Measurements from ENCODE around the gene CCP110.

CCP110 gene

GRCh38 chr16:19485611-19486010 is 38.1 kb upstream of the CCP110 start:
- Histone ChIP-seq H3K9me3 (ENCODE audit: insufficient read depth, low read length) (no peaks in the 10 kb centered on the region), H3K36me3 (replicated peaks; ENCODE audit: low read depth, low read length) (peaks cover 3% of the 10 kb centered on the region), H3K4me1 (ENCODE audit: low read length) (no peaks in the 10 kb centered on the region), H4K20me1 (ENCODE audit: insufficient read depth, low read length) (no peaks in the 10 kb centered on the region), H3K79me2 (ENCODE audit: low read length) (no peaks in the 10 kb centered on the region), H3K27me3 (ENCODE audit: low read depth, low read length) (no peaks in the 10 kb centered on the region), H3K27ac (ENCODE audit: low read length) (no peak overlapping the region), H3K4me3 (ENCODE audit: low read length) (no peak overlapping the region), H3K9ac (ENCODE audit: low read length) (no peak overlapping the region), H3K4me2 (ENCODE audit: low read length) (no peak overlapping the region), H2AFZ (ENCODE audit: low read depth, low read length) (no peak overlapping the region)
- no peak for TF ChIP-seq EZH2phosphoT487 (IDR thresholded peaks at IDR 0.05; ENCODE audit: low read depth)
- TF ChIP-seq CTCF (IDR thresholded peaks at IDR 0.05; ENCODE audit: low read depth, low read length): no peak

GRCh38 chr16:19486051-19486450 is 37.7 kb upstream of the CCP110 start:
- H3K9ac ChIP-seq (ENCODE audit: low read length): no peak overlapping the region
- H3K36me3 ChIP-seq (replicated peaks; ENCODE audit: low read depth, low read length): peaks cover 3% of the 10 kb centered on the region
- no peaks in the 10 kb centered on the region for H3K4me1 ChIP-seq (ENCODE audit: low read length)
- TF ChIP-seq CTCF (IDR thresholded peaks at IDR 0.05; ENCODE audit: low read depth, low read length): no peak
- no peak for TF ChIP-seq EZH2phosphoT487 (IDR thresholded peaks at IDR 0.05; ENCODE audit: low read depth)
- no peaks in the 10 kb centered on the region for H3K9me3 ChIP-seq (ENCODE audit: insufficient read depth, low read length)
- H3K79me2 ChIP-seq (ENCODE audit: low read length): no peaks in the 10 kb centered on the region
- H3K4me3 ChIP-seq (ENCODE audit: low read length): no peak overlapping the region
- H3K27me3 ChIP-seq (ENCODE audit: low read depth, low read length): no peaks in the 10 kb centered on the region
- no peak overlapping the region for H2AFZ ChIP-seq (ENCODE audit: low read depth, low read length)
- no peaks in the 10 kb centered on the region for H4K20me1 ChIP-seq (ENCODE audit: insufficient read depth, low read length)
- no peak overlapping the region for H3K4me2 ChIP-seq (ENCODE audit: low read length)
- H3K27ac ChIP-seq (ENCODE audit: low read length): no peak overlapping the region

- H3K9me3 ChIP-seq (ENCODE audit: insufficient read depth, low read length): no peaks in the 10 kb centered on the region
- H3K36me3 ChIP-seq (replicated peaks; ENCODE audit: low read depth, low read length): no peaks in the 10 kb centered on the region
- H3K4me2 ChIP-seq (ENCODE audit: low read length): no peak overlapping the region
- no peak overlapping the region for H2AFZ ChIP-seq (ENCODE audit: low read depth, low read length)
- no peak overlapping the region for H3K27ac ChIP-seq (ENCODE audit: low read length)
- H3K9ac ChIP-seq (ENCODE audit: low read length): no peak overlapping the region
- H3K27me3 ChIP-seq (ENCODE audit: low read depth, low read length): no peaks in the 10 kb centered on the region
- no peak overlapping the region for H3K4me3 ChIP-seq (ENCODE audit: low read length)
- no peak for TF ChIP-seq EZH2phosphoT487 (IDR thresholded peaks at IDR 0.05; ENCODE audit: low read depth)
- peak; percentile 30; the same call in 1 of the 2 replicates for TF ChIP-seq CTCF (IDR thresholded peaks at IDR 0.05; ENCODE audit: low read depth, low read length)
- H4K20me1 ChIP-seq (ENCODE audit: insufficient read depth, low read length): no peaks in the 10 kb centered on the region
- no peaks in the 10 kb centered on the region for H3K79me2 ChIP-seq (ENCODE audit: low read length)
- H3K4me1 ChIP-seq (ENCODE audit: low read length): no peaks in the 10 kb centered on the region
Measured at GRCh38 chr16:19486750-19487325, 36.9 kb upstream of the CCP110 start.

GRCh38 chr16:19488213-19488640 is 35.5 kb upstream of the CCP110 start:
- Histone ChIP-seq H3K4me2 (ENCODE audit: low read length) (no peak overlapping the region), H3K4me1 (ENCODE audit: low read length) (peaks cover 3% of the 10 kb centered on the region), H3K27me3 (ENCODE audit: low read depth, low read length) (no peaks in the 10 kb centered on the region), H3K9ac (ENCODE audit: low read length) (no peak overlapping the region), H4K20me1 (ENCODE audit: insufficient read depth, low read length) (no peaks in the 10 kb centered on the region), H3K4me3 (ENCODE audit: low read length) (no peak overlapping the region), H2AFZ (ENCODE audit: low read depth, low read length) (no peak overlapping the region), H3K36me3 (replicated peaks; ENCODE audit: low read depth, low read length) (no peaks in the 10 kb centered on the region), H3K79me2 (ENCODE audit: low read length) (no peaks in the 10 kb centered on the region), H3K9me3 (ENCODE audit: insufficient read depth, low read length) (no peaks in the 10 kb centered on the region), H3K27ac (ENCODE audit: low read length) (no peak overlapping the region)
- TF ChIP-seq EZH2phosphoT487 (IDR thresholded peaks at IDR 0.05; ENCODE audit: low read depth) (no peak), CTCF (IDR thresholded peaks at IDR 0.05; ENCODE audit: low read depth, low read length) (no peak)
